Activated naive CD4-positive, alpha-beta T cell treated with anti-CD3 and anti-CD28 coated beads, Interleukin-2, amount 50 U/mL, for 24 hours (primary cell): ENCODE data around the gene NAA38.

Source experiments
- H3K27ac Mint-ChIP-seq: one replicate; pipeline ENCODE4 v1.8.0; 2021; ENCODE audit warnings: mild to moderate bottlenecking, mixed read lengths
- H3K27me3 Mint-ChIP-seq: one replicate; pipeline ENCODE4 v1.8.0; 2021; ENCODE audit warnings: mixed read lengths
- H3K36me3 Mint-ChIP-seq: one replicate; pipeline ENCODE4 v1.8.0; 2021; ENCODE audit warnings: mixed read lengths
- H3K4me1 Mint-ChIP-seq: one replicate; pipeline ENCODE4 v1.8.0; 2021; ENCODE audit warnings: mixed read lengths
- H3K4me3 Mint-ChIP-seq: one replicate; pipeline ENCODE4 v1.8.0; 2021; ENCODE audit warnings: mild to moderate bottlenecking, mixed read lengths
- H3K9me3 Mint-ChIP-seq: one replicate; pipeline ENCODE4 v1.8.0; 2021; ENCODE audit warnings: mixed read lengths

NAA38 gene

DNA sequence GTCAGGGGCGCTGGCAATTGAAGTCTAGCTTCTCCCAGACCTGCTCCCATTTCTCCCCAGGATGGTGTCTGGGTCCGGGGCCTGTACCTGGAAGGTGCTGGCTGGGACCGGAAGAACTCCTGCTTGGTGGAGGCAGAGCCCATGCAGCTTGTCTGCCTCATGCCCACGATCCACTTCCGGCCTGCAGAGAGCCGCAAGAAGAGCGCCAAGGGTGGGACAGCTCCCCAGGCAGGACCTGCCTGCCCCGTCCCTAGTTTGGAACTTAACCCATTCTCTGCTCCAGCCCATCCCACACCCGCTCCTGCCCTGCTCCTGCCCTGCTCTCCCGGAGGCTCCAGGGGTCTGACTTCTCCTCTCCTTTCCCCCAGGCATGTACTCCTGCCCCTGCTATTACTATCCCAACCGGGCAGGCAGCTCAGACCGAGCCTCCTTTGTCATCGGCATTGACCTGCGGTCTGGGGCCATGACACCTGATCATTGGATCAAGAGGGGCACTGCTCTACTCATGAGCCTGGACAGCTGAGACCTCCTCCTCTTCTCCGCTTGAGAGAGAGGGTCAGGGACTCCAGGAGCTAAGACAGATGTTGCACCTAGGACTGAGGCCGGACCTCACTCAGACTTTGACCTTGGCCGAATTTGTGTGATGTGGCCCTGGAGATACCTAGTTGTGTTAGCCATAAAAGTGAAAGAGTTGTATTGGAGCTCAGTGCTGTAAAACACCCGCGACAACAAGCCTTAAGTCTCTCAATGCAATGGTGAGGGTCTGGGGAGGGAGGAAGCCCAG lies 24.2 kb downstream of the NAA38 start:
- Mint-ChIP-seq H3K36me3 (no peaks in the 10 kb centered on the region), H3K27me3 (no peaks in the 10 kb centered on the region), H3K9me3 (no peaks in the 10 kb centered on the region), H3K4me3 (peak overlapping the region; percentile 90), H3K4me1 (peaks cover 26% of the 10 kb centered on the region), H3K27ac (peak overlapping the region; percentile 84)

DNA sequence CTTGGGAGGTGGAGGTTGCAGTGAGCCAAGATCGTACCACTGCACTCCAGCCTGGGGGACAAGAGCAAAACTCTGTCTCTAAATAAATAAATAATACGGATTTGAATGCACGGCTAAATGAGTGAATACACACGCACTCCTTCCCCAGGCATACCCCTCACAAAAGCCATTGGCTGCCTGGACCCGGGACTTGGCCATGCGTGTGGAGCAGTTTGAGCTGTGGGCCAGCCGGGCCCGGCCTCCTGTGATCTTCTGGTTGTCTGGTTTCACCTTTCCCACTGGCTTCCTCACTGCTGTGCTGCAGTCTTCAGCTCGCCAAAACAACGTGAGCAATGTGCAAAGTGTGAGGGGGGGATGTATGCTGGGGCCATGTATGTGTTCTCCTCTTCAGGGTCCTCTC lies 24.9 kb downstream of the NAA38 start:
- Mint-ChIP-seq H3K9me3 (no peaks in the 10 kb centered on the region), H3K27ac (no peak overlapping the region), H3K4me1 (peaks cover 21% of the 10 kb centered on the region), H3K27me3 (no peaks in the 10 kb centered on the region), H3K36me3 (no peaks in the 10 kb centered on the region), H3K4me3 (no peak overlapping the region)

DNA sequence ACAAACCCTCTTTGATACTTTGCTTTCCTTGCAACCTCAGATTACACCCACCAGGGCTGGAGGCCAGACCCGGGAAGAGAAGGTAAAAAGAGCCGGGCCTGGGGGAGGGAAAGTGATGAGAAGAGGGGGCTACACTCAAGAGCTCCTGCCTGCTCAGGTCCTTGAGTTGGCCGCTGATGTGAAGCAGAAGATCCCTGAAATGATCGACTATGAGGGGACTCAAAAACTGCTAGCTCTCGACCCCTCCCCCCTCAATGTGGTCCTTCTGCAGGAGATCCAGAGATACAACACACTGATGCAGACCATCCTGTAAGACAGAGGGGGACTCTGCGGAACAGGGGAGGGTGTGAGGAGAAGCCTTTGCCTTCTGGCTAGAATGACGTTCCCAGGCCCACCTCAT lies 26.1 kb downstream of the NAA38 start:
- Mint-ChIP-seq H3K27me3 (no peaks in the 10 kb centered on the region), H3K36me3 (no peaks in the 10 kb centered on the region), H3K4me1 (peaks cover 9% of the 10 kb centered on the region), H3K27ac (no peak overlapping the region), H3K4me3 (no peak overlapping the region), H3K9me3 (no peaks in the 10 kb centered on the region)

DNA sequence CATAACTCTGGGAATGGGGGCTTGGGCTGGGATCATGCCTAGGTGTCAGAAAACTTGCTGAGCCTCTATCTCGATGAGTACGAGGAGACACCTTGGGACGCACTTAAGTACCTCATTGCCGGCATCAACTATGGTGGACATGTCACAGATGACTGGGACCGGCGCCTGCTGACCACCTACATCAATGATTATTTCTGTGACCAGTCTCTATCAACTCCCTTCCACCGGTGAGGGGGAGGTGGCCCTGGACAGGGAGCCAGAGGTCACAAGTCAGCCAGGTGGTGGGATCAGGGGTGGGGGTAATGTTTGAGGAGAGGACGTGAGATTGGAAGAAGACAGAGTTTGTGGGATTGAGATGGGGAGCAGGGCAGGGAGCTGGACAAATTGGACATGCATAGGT lies 26.7 kb downstream of the NAA38 start:
- Mint-ChIP-seq H3K27ac (peak overlapping the region; percentile 23), H3K9me3 (no peaks in the 10 kb centered on the region), H3K27me3 (no peaks in the 10 kb centered on the region), H3K36me3 (no peaks in the 10 kb centered on the region), H3K4me3 (no peak overlapping the region), H3K4me1 (peaks cover 7% of the 10 kb centered on the region)

DNA sequence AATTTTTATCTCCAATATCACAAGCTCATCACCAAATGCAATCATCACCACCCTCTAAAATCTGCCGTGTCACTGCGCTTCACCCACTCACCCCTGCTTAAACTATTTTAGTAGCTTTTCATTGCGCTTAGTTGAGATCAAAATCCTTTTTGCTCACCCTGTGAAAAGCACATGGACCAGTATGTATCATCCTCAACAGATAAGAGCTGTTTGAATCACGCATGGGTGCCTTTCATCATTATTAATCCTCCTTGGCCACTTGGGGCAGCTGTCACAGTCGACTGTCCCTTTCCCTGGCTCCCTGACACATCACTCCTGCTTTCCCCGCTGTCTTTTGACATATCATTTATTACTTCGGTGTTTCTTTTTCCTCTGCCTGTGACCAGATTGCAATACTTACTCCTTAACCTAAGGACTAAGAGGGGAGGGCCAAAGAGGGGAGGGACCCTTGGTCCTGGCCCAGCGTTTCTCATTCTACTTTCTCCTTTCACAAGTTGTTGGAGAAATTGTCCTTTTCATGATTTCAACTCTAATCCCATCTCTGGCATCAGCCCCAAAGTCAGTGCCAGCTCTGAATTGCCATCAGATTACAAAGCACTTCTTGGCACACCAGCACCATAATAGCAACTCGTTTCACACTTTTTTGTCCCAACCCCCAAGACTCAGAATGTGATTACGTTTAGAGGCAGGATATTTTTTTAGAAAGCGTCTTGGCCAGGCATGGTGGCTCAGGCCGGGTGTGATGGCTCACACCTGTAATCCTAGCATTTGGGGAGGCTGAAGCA lies 32.0 kb downstream of the NAA38 start:
- Mint-ChIP-seq H3K27ac (peak overlapping the region; percentile 6), H3K27me3 (no peaks in the 10 kb centered on the region), H3K4me3 (no peak overlapping the region), H3K36me3 (no peaks in the 10 kb centered on the region), H3K9me3 (no peaks in the 10 kb centered on the region), H3K4me1 (peaks cover 14% of the 10 kb centered on the region)

DNA sequence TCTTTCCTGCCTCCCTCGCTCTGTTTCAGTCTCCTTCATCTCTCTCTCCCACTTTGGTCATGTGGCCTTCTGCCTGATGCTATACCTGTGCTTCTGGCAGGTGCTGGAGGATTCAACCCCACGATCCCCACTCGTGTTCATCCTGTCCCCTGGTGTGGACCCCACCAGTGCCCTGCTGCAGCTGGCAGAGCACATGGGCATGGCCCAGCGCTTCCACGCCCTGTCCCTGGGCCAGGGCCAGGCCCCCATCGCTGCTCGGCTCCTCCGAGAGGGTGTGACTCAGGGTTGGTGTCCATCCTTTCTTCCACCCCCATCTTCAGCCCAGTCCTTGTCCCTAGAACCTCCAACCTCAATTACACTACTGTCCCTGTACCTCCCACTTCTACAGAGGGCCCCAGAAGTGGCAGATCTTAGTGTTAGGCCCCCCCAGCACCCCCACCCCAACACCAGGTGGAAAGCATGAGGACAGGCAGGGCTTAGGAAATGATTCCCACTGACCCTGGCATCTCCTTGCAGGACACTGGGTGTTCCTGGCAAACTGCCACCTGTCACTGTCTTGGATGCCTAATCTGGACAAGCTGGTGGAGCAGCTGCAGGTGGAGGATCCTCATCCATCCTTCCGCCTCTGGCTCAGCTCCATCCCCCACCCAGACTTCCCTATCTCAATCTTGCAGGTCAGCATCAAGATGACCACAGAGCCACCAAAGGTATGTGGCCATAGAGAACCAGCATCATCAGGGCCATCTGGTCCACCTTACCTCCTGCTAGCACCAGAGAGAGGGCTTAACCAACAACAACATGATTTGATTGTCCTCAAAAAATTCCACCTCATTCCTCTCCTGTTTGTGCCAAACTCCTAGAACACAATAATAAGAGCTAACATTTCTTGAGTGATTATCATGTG lies 33.1 kb downstream of the NAA38 start:
- Mint-ChIP-seq H3K27ac (no peak overlapping the region), H3K4me3 (no peak overlapping the region), H3K9me3 (no peaks in the 10 kb centered on the region), H3K4me1 (peaks cover 14% of the 10 kb centered on the region), H3K36me3 (no peaks in the 10 kb centered on the region), H3K27me3 (no peaks in the 10 kb centered on the region)

DNA sequence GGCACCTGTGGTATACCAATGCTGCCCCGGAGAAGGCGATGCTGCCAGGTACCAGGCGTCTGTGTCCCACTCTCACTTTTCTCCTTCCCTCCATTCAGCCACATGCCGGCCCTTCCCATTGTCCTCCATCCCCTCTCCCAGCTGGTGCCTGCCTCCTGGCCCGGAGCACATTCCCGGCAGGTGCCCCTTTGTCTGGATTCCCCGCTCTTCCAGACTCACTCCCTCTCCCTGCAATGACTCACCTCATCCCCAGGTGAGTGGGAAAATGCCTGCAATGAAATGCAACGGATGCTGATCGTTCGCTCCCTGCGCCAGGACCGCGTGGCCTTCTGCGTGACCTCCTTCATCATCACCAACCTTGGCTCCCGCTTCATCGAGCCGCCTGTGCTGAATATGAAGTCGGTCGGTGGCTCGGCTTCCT lies 33.8 kb downstream of the NAA38 start:
- Mint-ChIP-seq H3K4me1 (peaks cover 14% of the 10 kb centered on the region), H3K36me3 (no peaks in the 10 kb centered on the region), H3K9me3 (no peaks in the 10 kb centered on the region), H3K27ac (peak overlapping the region; percentile 14), H3K27me3 (no peaks in the 10 kb centered on the region), H3K4me3 (no peak overlapping the region)

DNA sequence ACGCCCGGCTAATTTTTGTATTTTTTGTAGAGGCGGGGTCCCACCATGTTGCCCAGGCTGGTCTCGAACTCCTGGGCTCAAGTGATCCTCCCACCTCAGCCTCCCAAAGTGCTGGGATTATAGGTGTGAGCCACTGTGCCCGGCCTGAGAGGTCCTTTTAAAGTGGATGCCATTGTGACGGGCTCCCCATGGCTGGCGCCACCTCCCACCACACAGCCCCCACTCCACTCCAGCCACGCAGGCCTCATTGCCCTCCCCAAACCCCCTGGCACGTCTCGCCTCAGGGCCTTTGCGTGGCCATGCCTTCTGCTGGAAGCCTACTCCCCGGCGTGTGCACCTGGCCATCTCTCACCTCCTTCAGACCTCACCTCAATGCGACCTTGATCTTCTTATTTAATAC lies 35.2 kb downstream of the NAA38 start:
- Mint-ChIP-seq H3K27ac (no peak overlapping the region), H3K9me3 (no peaks in the 10 kb centered on the region), H3K4me3 (no peak overlapping the region), H3K36me3 (no peaks in the 10 kb centered on the region), H3K4me1 (peaks cover 14% of the 10 kb centered on the region), H3K27me3 (no peaks in the 10 kb centered on the region)

DNA sequence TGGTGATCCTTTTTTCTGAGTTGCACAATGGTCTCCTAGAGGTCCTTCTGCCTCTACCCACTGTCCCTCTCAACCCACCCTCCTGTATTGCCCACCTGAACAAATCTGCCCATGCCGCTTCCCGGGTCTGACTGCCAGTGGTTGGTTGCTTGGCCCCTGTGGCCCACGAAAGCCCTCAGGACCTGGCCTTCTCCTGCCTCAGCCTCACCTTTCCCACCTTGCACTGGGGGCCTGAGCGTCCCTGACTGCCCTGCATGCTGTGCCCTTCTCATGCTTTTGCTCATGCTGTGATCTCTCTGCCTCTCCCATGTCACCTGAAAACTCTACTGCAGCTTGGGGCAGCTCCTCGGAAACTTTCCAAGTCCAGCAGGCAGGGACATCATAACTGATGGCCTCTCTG lies 37.1 kb downstream of the NAA38 start:
- Mint-ChIP-seq H3K4me1 (peaks cover 11% of the 10 kb centered on the region), H3K9me3 (no peaks in the 10 kb centered on the region), H3K4me3 (no peak overlapping the region), H3K27me3 (no peaks in the 10 kb centered on the region), H3K27ac (no peak overlapping the region), H3K36me3 (no peaks in the 10 kb centered on the region)

DNA sequence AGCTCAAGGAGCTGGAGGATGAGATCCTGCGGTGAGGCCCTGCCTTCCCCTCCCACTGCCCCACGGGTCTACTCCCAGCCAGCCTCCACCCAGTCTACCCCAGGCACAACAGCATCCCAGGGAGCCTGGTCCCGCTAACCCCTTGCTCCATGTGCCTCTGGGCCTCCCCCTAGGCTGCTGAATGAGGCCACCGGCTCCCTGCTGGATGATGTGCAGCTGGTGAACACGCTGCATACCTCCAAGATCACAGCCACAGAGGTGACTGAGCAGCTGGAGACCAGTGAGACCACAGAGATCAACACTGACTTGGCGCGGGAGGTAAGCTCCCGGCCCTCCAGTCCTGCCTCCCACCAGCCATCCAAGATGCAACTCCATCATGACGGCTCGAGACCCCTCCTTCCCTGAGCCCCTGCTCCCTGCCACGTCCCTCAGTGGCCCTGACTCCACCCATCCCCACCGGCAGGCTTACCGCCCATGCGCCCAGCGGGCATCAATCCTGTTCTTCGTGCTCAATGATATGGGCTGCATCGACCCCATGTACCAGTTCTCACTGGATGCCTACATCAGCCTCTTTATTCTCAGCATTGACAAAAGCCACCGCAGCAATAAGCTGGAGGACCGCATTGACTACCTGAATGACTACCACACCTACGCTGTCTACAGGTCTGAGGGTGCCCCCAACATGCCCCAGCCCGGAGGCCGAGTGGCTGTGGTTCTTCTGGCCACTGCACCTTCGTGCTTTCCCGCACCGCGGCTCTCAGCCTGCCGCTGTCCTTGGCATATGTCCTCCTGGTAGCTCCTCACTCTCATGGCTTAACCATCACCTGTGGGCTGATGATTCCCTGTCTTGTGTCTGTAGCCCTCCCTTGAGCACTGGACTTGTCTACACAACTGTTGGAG lies 38.4 kb downstream of the NAA38 start:
- Mint-ChIP-seq H3K9me3 (no peaks in the 10 kb centered on the region), H3K27me3 (no peaks in the 10 kb centered on the region), H3K36me3 (no peaks in the 10 kb centered on the region), H3K27ac (no peak overlapping the region), H3K4me1 (peaks cover 7% of the 10 kb centered on the region), H3K4me3 (no peak overlapping the region)

DNA sequence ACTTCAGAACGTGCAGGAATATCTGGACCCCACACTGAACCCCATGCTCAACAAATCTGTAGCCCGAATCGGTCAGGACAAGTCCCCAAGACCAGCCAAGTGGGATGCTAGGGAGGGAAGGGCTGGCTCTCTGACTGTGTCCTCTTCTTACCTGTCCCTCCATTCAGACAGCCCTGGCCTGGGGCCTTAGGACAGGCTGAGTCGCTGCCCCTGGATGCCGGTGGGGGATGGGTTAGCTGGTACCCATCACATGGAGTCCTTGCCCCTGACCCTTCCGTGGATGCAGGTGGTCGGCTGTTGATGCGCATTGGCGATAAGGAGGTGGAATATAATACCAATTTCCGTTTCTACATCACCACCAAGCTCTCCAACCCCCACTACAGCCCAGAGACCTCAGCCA lies 39.3 kb downstream of the NAA38 start:
- no peaks in the 10 kb centered on the region for H3K36me3 Mint-ChIP-seq
- H3K9me3 Mint-ChIP-seq, result no peaks in the 10 kb centered on the region
- no peak overlapping the region for H3K4me3 Mint-ChIP-seq
- no peaks in the 10 kb centered on the region for H3K27me3 Mint-ChIP-seq
- peaks cover 3% of the 10 kb centered on the region for H3K4me1 Mint-ChIP-seq
- no peak overlapping the region for H3K27ac Mint-ChIP-seq

DNA sequence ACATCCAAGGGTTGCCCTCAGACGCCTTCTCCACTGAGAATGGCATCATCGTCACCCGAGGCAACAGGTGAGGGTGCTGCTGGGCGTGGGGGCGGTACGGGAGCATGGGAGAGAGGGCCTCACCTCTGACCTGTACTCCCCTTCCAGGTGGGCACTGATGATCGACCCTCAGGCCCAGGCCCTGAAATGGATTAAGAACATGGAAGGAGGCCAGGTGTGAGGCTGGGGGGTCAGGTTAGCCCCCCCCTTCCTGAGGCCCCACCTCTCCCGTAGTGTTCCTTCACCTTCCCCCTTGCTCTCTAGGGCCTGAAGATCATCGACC lies 39.8 kb downstream of the NAA38 start:
- Mint-ChIP-seq H3K9me3 (no peaks in the 10 kb centered on the region), H3K4me3 (no peak overlapping the region), H3K36me3 (no peaks in the 10 kb centered on the region), H3K27ac (no peak overlapping the region), H3K27me3 (no peaks in the 10 kb centered on the region), H3K4me1 (peaks cover 2% of the 10 kb centered on the region)

DNA sequence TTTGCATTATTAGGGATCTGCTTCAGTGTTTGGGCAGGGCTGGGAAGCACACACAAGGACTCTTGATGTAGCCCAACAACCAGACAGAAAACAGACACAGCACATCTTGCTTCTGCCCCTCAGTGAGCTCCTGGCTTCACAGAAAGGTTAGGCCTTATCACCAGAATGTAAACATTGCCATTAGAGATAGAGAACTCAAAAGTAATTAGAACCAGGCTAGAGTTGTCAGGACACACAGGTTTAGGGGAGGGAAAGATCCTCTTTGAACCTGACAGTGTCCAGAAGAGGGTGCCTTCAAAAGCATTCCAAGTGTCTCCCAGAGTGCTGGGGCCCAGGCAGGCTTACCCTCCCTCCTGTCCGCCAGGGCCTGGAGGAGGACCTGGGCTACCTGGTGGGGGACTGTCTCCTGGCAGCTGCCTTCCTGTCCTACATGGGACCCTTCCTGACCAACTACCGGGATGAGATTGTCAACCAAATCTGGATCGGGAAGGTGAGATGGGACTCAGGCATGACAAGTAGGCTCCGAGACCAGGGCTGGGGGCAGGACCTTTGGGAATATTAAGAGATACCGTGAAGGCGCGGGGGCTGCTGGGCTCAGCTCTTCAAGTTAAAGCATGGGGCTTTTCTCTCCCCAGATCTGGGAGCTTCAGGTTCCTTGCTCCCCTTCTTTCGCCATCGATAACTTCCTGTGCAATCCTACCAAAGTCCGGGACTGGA lies 40.3 kb downstream of the NAA38 start:
- Mint-ChIP-seq H3K4me1 (no peaks in the 10 kb centered on the region), H3K27me3 (no peaks in the 10 kb centered on the region), H3K9me3 (no peaks in the 10 kb centered on the region), H3K27ac (no peak overlapping the region), H3K36me3 (no peaks in the 10 kb centered on the region), H3K4me3 (no peak overlapping the region)

DNA sequence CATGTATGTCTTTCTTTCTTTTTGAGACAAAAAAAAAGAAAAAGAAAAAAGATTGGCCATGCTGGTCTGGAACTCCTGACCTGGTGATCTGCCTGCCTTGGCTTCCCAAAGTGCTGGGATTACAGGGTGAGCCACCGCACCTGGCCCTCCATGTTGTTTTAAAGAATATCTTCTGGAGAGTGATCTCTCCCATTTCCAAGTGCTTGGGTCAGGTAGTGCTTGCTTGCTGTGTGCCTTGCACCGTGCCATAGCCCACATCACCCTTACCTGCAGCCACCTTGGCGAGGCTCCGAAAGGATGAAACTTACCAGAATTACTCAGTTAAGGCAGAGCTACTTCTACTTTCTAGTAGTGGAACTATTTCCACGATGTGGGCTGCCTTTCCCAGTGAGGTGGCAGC lies 42.4 kb downstream of the NAA38 start:
- no peak overlapping the region for H3K4me3 Mint-ChIP-seq
- no peaks in the 10 kb centered on the region for H3K27me3 Mint-ChIP-seq
- H3K9me3 Mint-ChIP-seq, result no peaks in the 10 kb centered on the region
- peaks cover 7% of the 10 kb centered on the region for H3K4me1 Mint-ChIP-seq
- no peak overlapping the region for H3K27ac Mint-ChIP-seq
- H3K36me3 Mint-ChIP-seq, result no peaks in the 10 kb centered on the region
